ENCODE measurements around the gene HLF.
A peak's percentile ranks its signal among the peaks of the same experiment; 100 is the strongest.

HLF gene

GRCh38 chr17:55238179-55238930 lies 26.4 kb upstream of the HLF start:
- H3K9ac ChIP-seq (ENCODE audit: low read length), result peak overlapping the region; percentile 28; the same call in 1 of the 2 replicates
- no peaks in the 10 kb centered on the region for H4K20me1 ChIP-seq (ENCODE audit: insufficient read depth, low read length)
- peaks cover 4% of the 10 kb centered on the region; the same call in 1 of the 2 replicates for H3F3A ChIP-seq (ENCODE audit: insufficient read depth, low read length)
- H3K9me3 ChIP-seq (replicated peaks; ENCODE audit: insufficient read depth, low read length), result no peaks in the 10 kb centered on the region
- peak; percentile 97 for DNase-seq
- H3K27me3 ChIP-seq (replicated peaks; ENCODE audit: insufficient read depth, low read length), result no peaks in the 10 kb centered on the region
- H2AFZ ChIP-seq (ENCODE audit: low read length), result peak overlapping the region; percentile 77
- no peaks in the 10 kb centered on the region for H3K36me3 ChIP-seq (replicated peaks; ENCODE audit: insufficient read depth, low read length)
- H3K4me1 ChIP-seq (ENCODE audit: low read length), result peaks cover 11% of the 10 kb centered on the region
- H3K4me2 ChIP-seq (ENCODE audit: low read depth, low read length), result peak overlapping the region; percentile 65
- peak overlapping the region; percentile 59 for H3K4me3 ChIP-seq (ENCODE audit: low read length)
- no peaks in the 10 kb centered on the region for H3K79me2 ChIP-seq (ENCODE audit: low read length)
- TF ChIP-seq EZH2phosphoT487 (IDR thresholded peaks at IDR 0.05; ENCODE audit: low read length) (no peak), EZH2 (optimal IDR thresholded peaks at IDR 0.05; ENCODE audit: low read depth, low read length) (no peak), CTCF (IDR thresholded peaks at IDR 0.05; ENCODE audit: low read length) (no peak)
- no peaks in the 10 kb centered on the region for H3K9me2 ChIP-seq (replicated peaks; ENCODE audit: insufficient read depth, low read length)
- peak overlapping the region; percentile 18; the same call in 1 of the 2 replicates for H3K27ac ChIP-seq (ENCODE audit: low read length)

- H3K9me3 ChIP-seq (replicated peaks; ENCODE audit: insufficient read depth, low read length), result no peaks in the 10 kb centered on the region
- peak overlapping the region; percentile 65 for H3K4me2 ChIP-seq (ENCODE audit: low read depth, low read length)
- no peak overlapping the region for H3K27ac ChIP-seq (ENCODE audit: low read length)
- H3K79me2 ChIP-seq (ENCODE audit: low read length), result no peaks in the 10 kb centered on the region
- H3K27me3 ChIP-seq (replicated peaks; ENCODE audit: insufficient read depth, low read length), result no peaks in the 10 kb centered on the region
- TF ChIP-seq CTCF (IDR thresholded peaks at IDR 0.05; ENCODE audit: low read length), result peak; percentile 35
- TF ChIP-seq EZH2phosphoT487 (IDR thresholded peaks at IDR 0.05; ENCODE audit: low read length), result no peak
- no peak for TF ChIP-seq EZH2 (optimal IDR thresholded peaks at IDR 0.05; ENCODE audit: low read depth, low read length)
- H3K4me3 ChIP-seq (ENCODE audit: low read length), result peak overlapping the region; percentile 59
- no peaks in the 10 kb centered on the region for H3K9me2 ChIP-seq (replicated peaks; ENCODE audit: insufficient read depth, low read length)
- no peaks in the 10 kb centered on the region for H4K20me1 ChIP-seq (ENCODE audit: insufficient read depth, low read length)
- H3K9ac ChIP-seq (ENCODE audit: low read length), result peak overlapping the region; percentile 18; the same call in 1 of the 2 replicates
- peak overlapping the region; percentile 77 for H2AFZ ChIP-seq (ENCODE audit: low read length)
- DNase-seq, result peak; percentile 53
- H3K36me3 ChIP-seq (replicated peaks; ENCODE audit: insufficient read depth, low read length), result no peaks in the 10 kb centered on the region
- H3K4me1 ChIP-seq (ENCODE audit: low read length), result peaks cover 11% of the 10 kb centered on the region
- peaks cover 4% of the 10 kb centered on the region; the same call in 1 of the 2 replicates for H3F3A ChIP-seq (ENCODE audit: insufficient read depth, low read length)
These were observed 25.8 kb upstream of the HLF start for GRCh38 chr17:55238931-55239297.

GRCh38 chr17:55241097-55241496 lies 23.7 kb upstream of the HLF start:
- no peaks in the 10 kb centered on the region for H3K9me3 ChIP-seq (replicated peaks; ENCODE audit: insufficient read depth, low read length)
- H2AFZ ChIP-seq (ENCODE audit: low read length), result no peak overlapping the region
- TF ChIP-seq CTCF (IDR thresholded peaks at IDR 0.05; ENCODE audit: low read length), result no peak
- H3F3A ChIP-seq (ENCODE audit: insufficient read depth, low read length), result peaks cover 4% of the 10 kb centered on the region; the same call in 1 of the 2 replicates
- H3K27ac ChIP-seq (ENCODE audit: low read length), result no peak overlapping the region
- no peak for DNase-seq
- no peaks in the 10 kb centered on the region for H3K79me2 ChIP-seq (ENCODE audit: low read length)
- no peaks in the 10 kb centered on the region for H4K20me1 ChIP-seq (ENCODE audit: insufficient read depth, low read length)
- H3K4me1 ChIP-seq (ENCODE audit: low read length), result peaks cover 11% of the 10 kb centered on the region
- H3K9me2 ChIP-seq (replicated peaks; ENCODE audit: insufficient read depth, low read length), result no peaks in the 10 kb centered on the region
- H3K27me3 ChIP-seq (replicated peaks; ENCODE audit: insufficient read depth, low read length), result no peaks in the 10 kb centered on the region
- H3K36me3 ChIP-seq (replicated peaks; ENCODE audit: insufficient read depth, low read length), result no peaks in the 10 kb centered on the region
- H3K4me3 ChIP-seq (ENCODE audit: low read length), result no peak overlapping the region
- H3K4me2 ChIP-seq (ENCODE audit: low read depth, low read length), result no peak overlapping the region
- H3K9ac ChIP-seq (ENCODE audit: low read length), result no peak overlapping the region

Data from MM.1S (cell line).